ENCODE results near the gene NACC1.

The NACC1 gene

DNA sequence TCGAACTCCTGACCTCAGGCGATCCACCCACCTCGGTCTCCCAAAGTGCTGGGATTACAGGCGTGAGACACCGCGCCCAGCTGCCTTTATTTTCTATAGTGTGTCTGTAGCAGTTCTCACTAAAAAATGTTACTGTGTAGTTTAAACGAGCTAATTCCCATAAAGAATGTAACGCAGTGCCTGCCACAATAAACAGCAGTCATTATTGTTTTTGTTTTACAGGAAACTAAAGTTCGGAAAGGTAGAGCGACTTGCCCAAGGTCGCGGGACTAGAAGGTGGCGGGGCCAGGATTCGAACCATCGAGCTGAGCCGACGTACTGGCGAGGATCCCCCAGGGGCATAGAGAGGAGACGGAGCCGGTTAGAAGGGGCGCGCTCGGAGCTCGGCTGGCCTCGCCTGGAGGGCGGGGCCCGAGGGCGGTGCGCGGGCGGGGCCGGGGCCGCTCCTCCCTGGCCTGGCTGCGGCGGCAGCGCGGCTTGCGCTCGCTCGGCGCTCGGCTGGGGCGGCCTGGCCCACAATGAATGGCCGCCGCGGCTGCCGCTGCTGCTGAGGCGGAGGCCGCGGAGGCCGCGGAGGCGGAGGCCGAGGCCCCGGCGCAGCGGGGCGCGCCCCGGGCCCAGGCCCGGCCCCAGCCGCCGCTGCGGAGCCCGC lies at the start of gene NACC1:
Gene NACC1 (plus strand): TSS at position 493 of the 652 bp plus-strand sequence. CDS start 16,944 bp downstream, outside the sequence.
- peak; percentile 93 for DNase-seq

DNA sequence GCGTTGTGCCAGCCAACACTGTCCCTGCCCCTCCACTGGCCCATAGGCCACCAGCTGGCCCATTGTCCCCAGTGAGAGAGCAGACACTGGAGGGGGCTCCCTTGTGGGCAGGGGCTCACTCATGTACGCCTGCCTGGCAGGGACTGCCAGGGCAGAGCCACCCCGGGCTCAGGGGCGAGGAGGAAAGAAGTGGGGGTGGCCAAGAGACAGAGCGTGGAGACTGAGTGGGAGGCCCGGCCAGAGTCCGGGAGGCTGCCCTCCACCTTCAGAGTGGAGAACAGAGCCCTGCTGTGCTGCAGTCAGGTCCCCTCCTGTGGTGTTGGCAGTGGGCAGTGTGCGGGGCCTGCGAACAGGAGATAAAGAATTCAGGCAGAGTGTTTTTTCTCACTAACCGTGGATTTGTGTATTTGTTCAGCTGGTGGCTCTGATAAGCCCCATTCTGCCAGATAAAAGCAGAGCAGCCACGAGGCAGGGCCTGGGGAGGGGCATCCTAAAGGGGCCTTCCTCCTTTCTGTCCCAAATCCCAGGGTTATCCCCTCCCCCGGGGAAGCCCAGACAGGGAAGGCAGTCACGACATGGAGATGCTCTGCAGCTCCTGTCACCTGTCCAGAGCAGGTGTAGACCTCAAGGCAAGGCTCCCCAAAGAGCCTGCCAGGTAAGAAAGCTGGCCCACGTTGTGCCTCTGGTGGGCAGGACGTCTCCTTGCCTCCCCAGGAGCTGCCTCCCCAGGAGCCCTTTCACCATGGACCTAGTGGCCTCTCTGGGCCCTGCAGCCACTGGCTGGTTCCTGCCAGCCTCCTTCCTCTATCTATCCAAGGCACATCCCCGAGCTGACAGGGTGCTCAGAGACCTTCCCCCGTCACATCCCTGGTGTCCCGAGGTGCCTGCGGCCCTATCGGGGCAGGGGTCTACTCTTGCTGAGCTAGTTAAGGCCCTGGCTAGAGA lies 48.4 kb upstream of the NACC1 start:
- no peak for DNase-seq

DNA sequence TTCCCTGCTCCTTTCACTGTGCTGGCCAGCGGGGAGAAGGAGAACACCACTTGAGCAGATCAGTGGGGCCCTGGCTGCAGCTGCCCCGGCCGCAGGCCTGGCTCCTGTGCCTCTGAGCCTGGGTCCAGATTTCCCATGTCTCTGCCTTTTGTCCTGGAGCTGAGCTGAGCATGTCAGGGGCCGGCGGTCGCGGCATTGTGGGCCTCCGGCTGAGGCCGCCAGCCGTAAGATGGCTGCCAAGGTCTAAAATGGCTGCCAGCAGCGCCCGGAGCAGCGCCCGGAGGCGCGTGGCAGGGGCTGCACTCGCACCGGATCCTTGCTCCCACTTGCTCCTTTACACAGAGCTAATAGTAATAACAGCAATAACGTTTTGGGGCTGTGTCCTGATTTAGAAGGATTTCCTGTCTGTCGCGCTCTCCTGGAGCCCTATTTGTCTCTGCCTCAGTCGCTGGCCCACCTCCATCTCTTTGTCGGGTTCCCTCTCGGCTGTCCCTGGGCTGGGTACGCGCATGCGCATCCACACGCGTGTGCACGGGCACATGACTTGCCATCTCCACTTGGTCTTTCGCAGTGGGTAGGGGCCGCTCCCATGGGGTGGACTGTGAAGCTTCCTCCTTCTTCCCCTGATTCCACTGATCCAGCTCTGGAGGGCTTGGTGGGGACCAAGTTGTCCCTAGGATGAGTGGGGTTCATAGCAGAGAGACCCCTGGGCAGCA lies 47.5 kb upstream of the NACC1 start:
- DNase-seq, result no peak

DNA sequence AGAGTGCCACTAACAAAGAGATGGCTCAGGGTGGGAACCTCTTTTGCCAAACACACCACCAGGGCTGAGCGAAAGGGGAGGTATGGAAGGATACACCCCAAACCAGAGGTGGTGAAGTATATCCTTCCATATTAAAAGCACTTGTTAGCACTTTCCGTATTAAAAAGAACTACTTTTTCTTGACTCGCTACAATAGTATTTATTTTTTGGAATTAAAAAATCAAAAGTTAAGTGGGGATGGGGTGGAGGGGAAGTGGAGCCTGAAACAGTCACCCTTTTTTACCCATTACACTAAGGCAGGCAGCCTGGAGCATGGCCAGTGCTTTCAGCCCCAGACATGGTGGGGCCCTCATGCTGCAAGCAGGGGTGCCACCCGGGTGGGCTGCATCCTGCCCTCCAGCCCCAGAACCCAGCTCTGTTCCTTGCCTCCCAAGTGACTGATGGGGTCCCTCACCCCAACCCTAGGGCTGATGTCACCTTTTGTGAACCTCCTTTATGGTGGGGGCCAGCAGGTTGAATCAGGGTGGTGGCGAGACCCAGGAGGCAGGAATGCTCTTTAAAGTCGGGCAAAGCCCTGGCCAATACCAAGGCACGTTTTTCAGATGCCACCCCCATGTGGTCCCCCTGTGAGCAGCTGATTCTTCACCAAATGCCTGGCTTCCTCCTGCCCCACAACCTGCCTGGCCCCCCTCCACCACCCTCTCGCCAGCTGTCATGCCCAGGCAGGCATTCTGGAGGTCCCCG lies 46.4 kb upstream of the NACC1 start:
- no peak for DNase-seq

DNA sequence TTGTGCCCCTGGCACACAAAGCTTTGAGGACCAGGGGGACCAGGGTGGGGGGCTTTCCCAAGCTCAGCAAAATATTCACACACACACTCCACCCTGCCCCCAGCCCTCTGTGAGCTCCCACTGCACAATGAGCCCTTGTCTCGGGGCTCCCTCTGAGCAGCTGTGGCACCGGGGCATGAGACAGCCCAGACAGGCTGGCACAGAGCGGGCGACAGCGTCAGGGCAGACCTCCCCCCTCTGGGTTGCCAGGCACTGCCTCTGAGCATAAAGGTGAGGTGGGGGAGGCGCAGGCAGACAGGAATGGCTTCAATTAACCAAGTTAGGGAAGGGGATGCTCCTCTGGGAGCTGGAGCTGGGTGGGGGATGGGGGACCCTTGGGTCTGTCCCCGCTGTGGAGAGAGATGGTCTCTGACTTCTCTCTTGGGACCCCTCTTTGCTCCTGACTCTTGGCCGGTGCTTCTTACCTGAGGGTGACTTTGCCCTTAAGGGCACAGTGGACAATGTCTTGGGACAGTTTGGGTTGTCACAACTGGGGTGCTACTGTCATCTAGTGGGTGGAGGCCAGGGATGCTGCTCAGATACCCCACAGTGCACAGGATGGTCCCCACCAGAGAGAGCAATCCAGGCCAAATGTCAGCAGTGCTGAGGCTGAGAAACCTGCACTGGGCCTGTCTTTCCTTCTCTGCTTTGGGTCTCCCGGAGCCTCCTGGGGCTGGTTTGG lies 45.7 kb upstream of the NACC1 start:
- DNase-seq, result no peak

DNA sequence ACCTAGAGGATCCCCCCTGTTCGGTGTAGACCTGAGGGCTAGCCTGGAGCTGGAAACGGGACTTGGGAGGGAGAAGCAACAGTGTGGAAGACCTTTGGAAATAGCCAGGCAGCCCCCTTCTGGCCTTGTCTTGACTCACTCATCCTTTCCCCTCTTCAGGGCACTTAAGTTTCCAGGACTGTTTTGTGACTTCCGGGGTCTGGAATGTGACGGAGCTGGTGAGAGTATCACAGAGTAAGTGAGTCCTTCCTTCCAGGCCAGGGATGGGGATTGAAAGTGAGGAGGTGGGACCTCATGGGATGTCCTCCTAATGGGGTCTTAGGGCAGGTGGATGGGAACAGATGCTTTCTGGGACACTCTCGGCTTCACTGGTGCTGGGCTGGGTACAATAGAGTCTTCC lies 44.8 kb upstream of the NACC1 start:
- DNase-seq, result no peak

DNA sequence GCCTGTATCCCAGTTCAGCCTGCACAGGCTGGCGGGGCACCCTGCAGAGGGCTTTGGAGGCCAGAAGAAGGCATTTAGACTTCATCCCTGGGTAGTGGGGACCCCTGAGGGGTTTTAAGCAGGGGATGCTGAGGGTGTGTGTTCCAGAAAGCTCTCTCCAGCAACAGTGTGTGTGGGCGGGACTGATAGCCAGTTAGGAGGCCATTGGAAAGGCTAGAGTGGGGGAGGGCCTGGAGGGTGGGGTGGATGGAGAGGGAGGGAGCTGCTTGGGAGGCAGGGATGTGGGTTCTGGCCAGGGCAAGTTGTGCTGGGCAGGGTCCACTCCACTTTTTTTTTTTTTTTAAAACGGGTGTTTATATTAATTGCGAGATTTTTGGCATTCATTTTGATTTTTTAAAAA lies 43.7 kb upstream of the NACC1 start:
- no peak for DNase-seq

DNA sequence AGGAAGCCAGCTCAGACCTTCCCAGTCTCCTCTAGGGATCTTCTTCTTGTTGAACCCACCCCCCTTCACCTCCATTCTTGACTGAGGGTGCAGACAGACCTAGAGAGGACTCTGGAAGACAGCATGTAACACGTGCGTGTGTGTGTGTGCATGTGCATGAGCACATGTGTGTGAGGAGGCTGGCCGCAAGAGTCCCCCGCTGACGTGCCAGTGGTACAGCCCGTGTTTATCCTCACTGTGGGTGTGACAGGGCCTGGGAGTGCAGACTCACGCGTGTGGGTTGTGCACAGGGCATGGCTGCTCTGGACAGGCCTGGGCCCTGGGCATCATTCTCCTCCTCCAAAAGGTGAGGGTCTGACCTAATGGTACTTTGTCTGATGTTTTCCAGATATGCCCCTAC lies 41.7 kb upstream of the NACC1 start:
- DNase-seq, result no peak

DNA sequence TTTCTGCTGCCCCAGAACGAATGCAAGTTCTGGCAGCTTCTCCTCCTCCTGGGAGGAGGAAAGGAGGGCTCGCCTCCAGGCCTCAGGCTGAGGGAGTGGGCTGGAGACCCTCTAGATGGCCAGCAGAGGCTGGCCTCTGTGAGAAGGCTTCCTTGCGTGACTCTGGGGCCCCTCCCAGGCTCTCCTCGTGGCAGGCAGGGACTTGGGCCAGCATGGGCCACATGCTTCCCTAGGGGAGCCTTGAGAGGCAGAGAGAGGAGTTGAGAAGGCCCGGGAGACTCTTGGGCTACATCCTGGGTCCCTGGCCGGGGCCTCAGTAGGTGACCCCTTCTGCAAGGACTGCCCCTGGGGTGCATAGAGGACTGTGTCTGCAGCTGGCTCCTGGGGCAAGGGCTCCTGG lies 41.3 kb upstream of the NACC1 start:
- no peak for DNase-seq

DNA sequence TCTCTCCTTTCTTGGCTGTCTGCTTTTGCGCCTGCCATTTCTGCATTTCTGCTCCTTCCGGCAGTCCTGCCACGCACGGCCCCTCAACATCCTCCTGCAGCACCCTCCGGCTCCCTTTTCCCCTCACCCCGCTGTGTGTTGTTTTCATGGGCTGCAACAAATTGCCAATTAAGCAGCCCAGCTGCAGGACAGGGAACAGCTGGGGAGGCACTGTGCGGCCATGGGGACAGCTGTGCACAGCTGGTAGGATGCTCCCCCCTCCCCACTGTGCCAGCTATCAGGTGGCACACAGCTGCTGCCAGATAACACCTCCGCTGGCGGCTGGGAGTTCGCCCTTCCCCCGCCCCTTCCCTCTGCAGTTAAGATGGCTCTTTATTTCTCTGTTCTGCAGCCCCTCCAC lies 40.8 kb upstream of the NACC1 start:
- DNase-seq, result no peak

DNA sequence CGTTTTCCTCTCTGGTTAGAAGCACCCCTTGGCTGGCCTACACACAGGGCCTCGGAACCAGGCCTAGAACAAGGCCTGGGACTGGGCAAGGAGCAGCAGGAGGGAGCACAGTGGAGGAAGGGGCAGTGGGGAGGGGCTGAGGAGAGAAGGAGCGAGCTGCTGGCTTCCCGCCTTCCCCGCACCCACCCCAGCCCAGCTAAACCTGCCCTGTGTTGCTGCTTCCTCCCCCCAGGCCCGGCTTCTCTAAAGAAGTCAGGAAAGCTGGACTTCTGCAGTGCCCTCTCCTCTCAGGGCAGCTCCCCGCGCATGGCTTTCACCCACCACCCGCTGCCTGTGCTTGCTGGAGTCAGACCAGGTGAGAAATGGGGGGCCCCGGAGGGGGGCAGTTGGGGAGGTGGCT lies 39.7 kb upstream of the NACC1 start:
- no peak for DNase-seq

DNA sequence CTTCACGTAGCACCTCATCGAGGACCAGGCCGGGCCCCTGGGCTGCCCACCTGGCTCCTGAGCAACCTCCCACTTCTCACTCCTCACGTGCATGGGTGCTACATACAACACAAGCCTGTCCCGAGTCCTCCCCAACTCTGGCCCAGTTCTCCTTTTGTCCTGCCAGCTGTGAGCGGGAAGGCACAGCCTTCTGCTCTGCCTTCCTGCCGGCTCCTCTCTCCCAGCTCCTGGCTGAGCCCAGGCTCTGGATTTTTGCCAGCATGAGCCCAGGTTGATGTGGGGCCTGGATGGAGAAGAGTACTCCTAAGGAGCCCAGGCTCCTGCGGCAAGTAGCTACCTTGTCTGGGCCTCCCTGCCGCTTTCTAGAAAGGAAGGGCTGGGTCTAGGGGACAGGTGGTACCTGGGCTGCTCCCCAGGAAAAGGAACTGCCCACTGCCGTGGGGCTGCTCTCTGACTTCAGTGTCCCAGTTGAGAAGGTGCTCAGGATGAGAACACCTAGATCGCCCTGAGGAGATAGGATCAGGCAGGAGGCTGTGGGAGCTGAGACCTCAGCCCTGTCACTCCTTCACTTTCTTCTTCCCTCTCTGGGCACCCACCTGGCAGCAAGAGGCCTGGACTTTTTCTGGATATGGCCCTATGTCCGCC lies 39.0 kb upstream of the NACC1 start:
- no peak for DNase-seq

DNA sequence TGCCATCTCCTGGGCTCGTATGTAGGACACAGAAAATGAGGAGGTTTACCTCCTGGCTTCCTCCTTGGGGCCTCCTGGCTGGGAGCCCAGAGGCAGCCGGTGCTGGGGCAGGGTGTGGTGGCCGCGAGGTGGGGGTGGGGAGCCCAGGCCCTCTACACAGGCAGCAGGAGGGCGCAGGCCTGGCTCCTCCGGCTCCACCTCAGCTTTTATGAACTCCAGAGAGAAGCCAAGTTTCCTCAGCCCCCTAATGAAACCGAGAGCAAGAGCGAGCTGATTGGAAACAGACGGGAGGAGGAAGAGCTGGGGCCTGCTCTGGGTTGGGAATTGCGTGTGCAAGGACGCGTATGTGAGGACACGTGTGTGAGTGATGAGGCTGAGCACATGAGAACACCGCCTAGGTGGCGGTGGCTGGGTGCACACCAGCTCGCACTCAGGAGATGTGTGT lies 38.5 kb upstream of the NACC1 start:
- no peak for DNase-seq

DNA sequence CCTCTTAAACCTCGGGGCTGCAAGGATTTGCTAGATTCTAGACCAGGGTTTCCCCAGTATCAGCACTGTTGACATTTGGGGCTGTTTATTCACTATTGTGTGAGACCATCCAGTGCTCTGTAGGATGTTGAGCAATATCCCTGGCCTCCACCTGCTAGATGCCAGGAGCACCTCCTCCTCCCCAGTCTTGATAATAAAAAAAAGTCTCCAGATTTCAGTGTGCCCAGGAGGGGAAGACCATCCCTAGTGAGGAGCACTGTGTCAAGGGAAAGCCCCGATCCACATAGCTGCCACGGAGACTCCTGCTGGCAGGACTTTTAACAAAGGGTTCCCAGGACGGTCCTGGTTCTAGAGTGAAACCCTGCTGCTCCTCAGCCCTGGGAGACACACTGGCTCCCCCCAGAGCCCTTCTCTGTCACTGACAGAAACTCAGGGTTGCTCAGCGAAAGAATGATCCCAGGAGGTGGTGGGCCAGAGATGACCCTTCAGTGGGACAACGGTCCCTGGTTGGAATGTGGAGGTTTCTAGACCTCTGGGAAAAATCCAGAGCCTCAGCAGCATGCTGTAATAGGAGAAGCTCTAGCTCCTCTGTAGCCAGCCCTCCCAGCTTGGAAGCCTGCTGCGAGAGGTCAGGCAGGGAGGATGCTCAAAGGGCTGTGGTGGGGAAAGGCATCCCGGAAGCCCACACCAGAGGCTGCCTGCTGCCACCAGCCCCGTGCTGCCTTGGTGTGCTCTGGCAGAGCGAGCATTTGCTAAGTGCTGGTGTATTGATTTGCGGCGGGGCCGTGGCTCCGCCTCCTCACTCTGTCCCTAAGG lies 35.7 kb upstream of the NACC1 start:
- no peak for DNase-seq

DNA sequence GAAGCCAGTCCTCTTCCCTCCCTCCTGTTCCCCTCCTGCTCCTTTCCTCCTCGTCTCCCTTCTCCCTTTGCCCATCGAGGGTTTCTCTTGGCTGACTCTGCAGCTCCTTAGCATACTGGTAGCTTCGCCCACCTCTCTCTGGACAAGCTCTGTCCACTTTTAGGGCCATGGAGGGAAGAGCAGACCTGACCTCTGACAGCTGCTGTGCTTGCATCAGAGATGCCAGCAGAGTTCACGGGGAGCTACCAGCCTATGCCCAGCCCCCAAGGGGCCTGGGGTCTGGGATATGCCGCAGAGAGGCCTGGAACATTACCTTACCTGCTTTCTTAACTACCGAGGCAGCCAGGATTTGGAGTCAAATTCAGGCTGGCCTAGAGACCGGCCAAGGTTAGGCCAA lies 35.1 kb upstream of the NACC1 start:
- DNase-seq, result no peak

DNA sequence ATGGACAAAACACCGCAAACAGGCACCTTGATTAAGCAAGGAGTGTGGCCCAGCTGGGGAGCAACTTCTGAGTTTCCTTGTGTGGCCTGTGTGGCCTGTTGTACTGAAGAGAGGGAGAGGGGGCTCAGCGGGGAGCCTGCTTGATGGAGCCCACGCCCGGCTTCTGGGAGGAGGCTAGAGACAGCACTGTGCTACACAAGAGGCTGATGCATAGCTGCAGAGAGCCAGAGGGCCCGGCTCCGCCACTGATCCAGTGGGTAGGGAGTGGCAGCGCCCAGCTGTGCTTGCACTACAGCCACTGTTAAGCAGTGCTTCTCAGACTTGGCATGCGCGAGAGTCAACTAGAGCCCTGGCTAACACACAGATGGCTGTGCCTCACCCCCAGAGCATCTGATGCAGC lies 34.4 kb upstream of the NACC1 start:
- DNase-seq, result no peak

DNA sequence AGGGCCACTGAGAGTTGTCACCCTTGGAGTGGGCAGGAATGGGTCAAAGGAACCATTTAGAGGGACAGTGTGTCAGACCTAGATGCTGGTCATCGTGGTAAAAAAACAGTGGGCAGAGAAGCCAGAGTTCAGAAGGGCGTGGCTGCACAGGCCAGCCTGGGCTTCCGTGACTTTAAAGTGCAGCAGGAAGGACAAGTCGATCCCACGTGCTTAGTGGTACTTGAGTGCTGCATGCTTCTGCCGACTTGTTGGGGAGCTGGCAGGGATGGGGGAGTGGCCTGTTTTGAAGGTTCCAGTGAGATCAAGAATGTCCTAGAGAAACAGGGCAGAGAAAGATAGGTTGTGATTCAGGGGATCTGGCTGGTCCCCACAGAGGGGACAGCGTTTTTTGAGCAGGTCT lies 32.4 kb upstream of the NACC1 start:
- DNase-seq, result no peak

DNA sequence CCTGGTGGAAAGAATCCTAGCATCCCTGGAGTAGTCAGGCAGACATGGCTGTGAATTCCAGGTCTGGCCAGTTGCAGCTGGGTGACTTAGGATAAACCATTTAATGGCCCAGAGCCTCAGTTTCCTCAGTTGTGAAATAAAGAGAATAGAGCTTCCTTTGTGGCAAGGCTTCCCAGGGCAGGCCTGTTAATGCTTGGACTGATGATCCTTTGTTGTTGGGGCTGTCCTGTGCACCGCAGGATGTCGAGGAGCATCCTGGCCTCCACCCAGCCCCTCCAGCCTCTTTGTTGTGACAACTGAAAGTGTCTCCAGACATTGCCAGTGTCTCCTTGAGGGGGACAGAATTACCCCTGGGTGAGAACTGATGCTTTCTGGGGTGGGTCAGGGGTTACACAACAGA lies 31.7 kb upstream of the NACC1 start:
- no peak for DNase-seq

DNA sequence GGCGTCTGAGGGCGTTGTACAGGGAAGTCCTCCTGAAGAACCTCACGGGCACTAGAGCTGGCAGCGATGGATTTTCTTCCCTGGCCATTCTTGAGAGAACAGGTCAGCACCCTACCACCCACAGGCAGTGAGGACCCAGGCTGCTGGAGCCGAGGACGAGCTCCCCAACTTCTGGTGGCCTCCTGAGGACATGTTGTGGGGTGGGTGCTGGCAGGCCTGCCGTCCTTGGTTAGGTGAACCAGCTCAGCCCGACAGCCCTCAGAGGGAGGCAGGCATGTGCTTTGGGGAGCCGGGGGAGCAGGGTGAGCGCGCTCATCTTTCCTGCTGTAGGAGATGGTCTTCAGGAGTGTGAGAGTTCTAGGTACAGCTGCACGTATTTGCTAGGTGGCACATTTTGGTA lies 30.8 kb upstream of the NACC1 start:
- no peak for DNase-seq

DNA sequence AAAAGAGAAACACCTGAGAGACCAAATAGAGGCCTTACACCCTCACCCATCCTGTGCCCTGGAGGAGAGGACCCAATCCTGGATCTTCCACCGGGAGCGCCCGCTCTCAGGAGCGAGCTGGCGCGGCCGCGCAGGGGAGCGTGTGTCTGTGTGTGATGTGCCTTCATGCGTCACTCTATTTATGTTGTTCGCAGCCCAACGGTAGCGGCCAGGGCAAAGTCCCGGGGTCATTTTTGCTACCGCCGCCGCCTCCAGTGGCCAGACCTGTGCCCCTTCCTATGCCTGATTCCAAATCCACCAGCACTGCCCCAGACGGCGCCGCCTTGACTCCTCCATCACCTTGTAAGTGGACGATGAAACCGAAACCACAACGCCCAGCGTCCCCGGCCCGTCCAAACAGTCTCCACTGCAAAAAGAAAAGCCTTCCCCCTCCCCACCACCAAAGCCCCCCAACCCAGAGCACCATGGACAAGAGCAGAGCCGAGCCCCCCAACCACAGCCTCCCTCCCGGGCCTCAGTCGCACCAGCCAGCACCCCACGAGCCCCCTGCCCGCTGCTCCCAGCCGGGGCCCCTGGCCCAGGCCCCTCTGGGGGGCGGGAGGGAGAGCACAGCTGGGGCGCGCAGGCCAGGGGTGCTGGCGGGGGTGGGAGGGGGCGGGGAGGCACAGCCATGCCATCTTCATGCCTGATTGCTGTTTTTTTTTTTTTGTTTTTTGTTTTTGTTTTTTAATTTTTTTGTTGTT lies 30.1 kb upstream of the NACC1 start:
- no peak for DNase-seq
